ENCODE results near the gene GBGT1. TPM values are rescaled to one million over a fixed set of nuclear protein-coding genes. Genes with fewer than 3 reads are reported as not detected.
A peak's percentile ranks its signal among the peaks of the same experiment; 100 is the strongest.

Gene GBGT1
- total RNA-seq, 1 experiment from 2014 or later = 16.5 TPM

- Mint-ChIP-seq H3K9me3 (no peaks in the 10 kb centered on the region), H3K27ac (no peak overlapping the region), H3K4me3 (0 out of 2 replicates have a peak overlapping the region, but pooled peaks have one; percentile 83), H3K36me3 (no peaks in the 10 kb centered on the region), H3K4me1 (peaks cover 24% of the 10 kb centered on the region), H3K27me3 (ENCODE audit: low read depth) (peaks cover 10% of the 10 kb centered on the region)
- ChIA-PET POLR2A (interaction anchor here (0.6 to 1.2 kb wide), 2 partner anchors 14 to 38 kb away, joined by 3 read pairs; no protein-coding TSS in a partner anchor), CTCF (interaction anchor here (0.9 to 5.4 kb wide), 19 partner anchors 10 to 144 kb away, joined by 3 to 93 read pairs (median 4); partner anchors contain the start of gene RALGDS)
- DNase-seq (ENCODE audit: low spot score) = no peak
- ATAC-seq = no peak
- TF ChIP-seq NR1H2 (CRISPR knock-in tag; IDR thresholded peaks at IDR 0.05) (no peak), NFATC4 (CRISPR knock-in tag; IDR thresholded peaks at IDR 0.05) (no peak)
Measured at GRCh38 chr9:133146746-133147411, 16.8 kb downstream of the GBGT1 start.

- Mint-ChIP-seq H3K4me3 (peak overlapping the region; percentile 62; the same call in 1 of the 2 replicates), H3K27me3 (ENCODE audit: low read depth) (peaks cover 10% of the 10 kb centered on the region)
Measured at GRCh38 chr9:133144904-133145851, 18.5 kb downstream of the GBGT1 start.

More at GRCh38 chr9:133144904-133145851, 18.5 kb downstream of the GBGT1 start:
- Mint-ChIP-seq H3K36me3 (no peaks in the 10 kb centered on the region), H3K9me3 (no peaks in the 10 kb centered on the region), H3K4me1 (peaks cover 24% of the 10 kb centered on the region), H3K27ac (no peak overlapping the region)
- TF ChIP-seq ZBTB43 (CRISPR knock-in tag; IDR thresholded peaks at IDR 0.05) (no peak), HMGXB4 (CRISPR knock-in tag; IDR thresholded peaks at IDR 0.05) (no peak), ZNF423 (CRISPR knock-in tag; IDR thresholded peaks at IDR 0.05) (no peak), ZNF512 (CRISPR knock-in tag; IDR thresholded peaks at IDR 0.05; ENCODE audit: borderline replicate concordance) (no peak), ZNF219 (CRISPR knock-in tag; IDR thresholded peaks at IDR 0.05; ENCODE audit: borderline replicate concordance) (no peak), ELF4 (CRISPR knock-in tag; IDR thresholded peaks at IDR 0.05; ENCODE audit: low read depth) (no peak), ZNF121 (CRISPR knock-in tag; IDR thresholded peaks at IDR 0.05) (no peak), FOXP1 (CRISPR knock-in tag; IDR thresholded peaks at IDR 0.05; ENCODE audit: borderline replicate concordance) (no peak), HMGA2 (CRISPR knock-in tag; IDR thresholded peaks at IDR 0.05) (no peak), NR1H2 (CRISPR knock-in tag; IDR thresholded peaks at IDR 0.05) (no peak), ZNF138 (CRISPR knock-in tag; conservative IDR thresholded peaks at IDR 0.05) (no peak), FOXP4 (CRISPR knock-in tag; IDR thresholded peaks at IDR 0.05) (no peak), ESRRA (CRISPR knock-in tag; IDR thresholded peaks at IDR 0.05; ENCODE audit: borderline replicate concordance) (no peak), GABPB1 (CRISPR knock-in tag; IDR thresholded peaks at IDR 0.05) (no peak), NFE2L1 (CRISPR knock-in tag; IDR thresholded peaks at IDR 0.05) (no peak), AR (CRISPR knock-in tag; IDR thresholded peaks at IDR 0.05) (no peak), USF1 (CRISPR knock-in tag; IDR thresholded peaks at IDR 0.05) (no peak), NR3C1 (CRISPR knock-in tag; conservative IDR thresholded peaks at IDR 0.05; ENCODE audit: low read depth) (no peak)
- POLR2A ChIA-PET = interaction anchor here (0.9 to 1.5 kb wide), 2 partner anchors 43 to 114 kb away, joined by 3 to 5 read pairs; partner anchors contain the start of gene GTF3C5
- CTCF ChIA-PET = interaction anchor here (0.5 to 5.4 kb wide), 32 partner anchors 9 to 395 kb away, joined by 3 to 93 read pairs (median 11); partner anchors contain the start of genes CACFD1, CEL, GTF3C5 and RALGDS
- no peak for ATAC-seq
- DNase-seq (ENCODE audit: low spot score) = no peak

All from WTC11 (cell line).